Hepatocyte (in vitro differentiated cells): ENCODE data around the gene ZNF444. TPM values are rescaled to one million over a fixed set of nuclear protein-coding genes. Genes with fewer than 3 reads are reported as not detected.
"Not testable (repeated sequence)": the region's sequence is repeated elsewhere in the genome, so short reads cannot be mapped to it uniquely, and the experiment has no call there.

Source experiments
- DNase-seq: peaks from one replicate; pipeline ENCODE4 v3.0.0-alpha.2; 2016; ENCODE audit warnings: low spot score
- H2AFZ ChIP-seq: fragments of 200-600 bp; sonication (generic); 2 replicates; pipeline ENCODE4 v1.6.0; 2016; ENCODE audit warnings: antibody characterized with exemption, mild to moderate bottlenecking
- H3K27ac ChIP-seq: fragments of 200-600 bp; sonication (generic); 2 replicates; pipeline ENCODE4 v1.5.1; 2016; ENCODE audit warnings: mild to moderate bottlenecking
- H3K27me3 ChIP-seq: fragments of 200-600 bp; sonication (generic); 2 replicates; pipeline ENCODE4 v1.6.1; 2016
- H3K36me3 ChIP-seq: fragments of 200-600 bp; sonication (generic); replicated peaks from 2 replicates; pipeline ENCODE4 v1.5.1; 2016; ENCODE audit warnings: low read depth; ENCODE audit not compliant: insufficient read depth
- H3K4me1 ChIP-seq: fragments of 200-600 bp; sonication (generic); 2 replicates; pipeline ENCODE4 v1.5.1; 2016; ENCODE audit warnings: mild to moderate bottlenecking, moderate library complexity; ENCODE audit not compliant: insufficient read depth
- H3K4me2 ChIP-seq: fragments of 200-600 bp; sonication (generic); 2 replicates; pipeline ENCODE4 v1.6.0; 2016
- H3K4me3 ChIP-seq: fragments of 200-600 bp; sonication (generic); 2 replicates; pipeline ENCODE4 v1.5.1; 2016; ENCODE audit warnings: mild to moderate bottlenecking
- H3K79me2 ChIP-seq: fragments of 200-600 bp; sonication (generic); 2 replicates; pipeline ENCODE4 v1.6.0; 2017; ENCODE audit warnings: mild to moderate bottlenecking
- H3K9me2 ChIP-seq: fragments of 200-600 bp; sonication (generic); replicated peaks from 2 replicates; pipeline ENCODE4 v1.6.0; 2017; ENCODE audit warnings: mild to moderate bottlenecking; ENCODE audit not compliant: insufficient read depth
- H3K9me3 ChIP-seq: fragments of 200-600 bp; sonication (generic); 2 replicates; pipeline ENCODE4 v1.5.1; 2016; ENCODE audit warnings: low read depth, mild to moderate bottlenecking
- H4K20me1 ChIP-seq: fragments of 200-600 bp; sonication (generic); 2 replicates; pipeline ENCODE4 v1.6.0; 2016; ENCODE audit warnings: mild to moderate bottlenecking; ENCODE audit not compliant: insufficient read depth, poor library complexity, severe bottlenecking
- EZH2 ChIP-seq: fragments of 200-600 bp; sonication (generic); IDR thresholded peaks from 2 replicates; pipeline ENCODE4 v1.6.1; 2016; ENCODE audit warnings: antibody characterized with exemption, mild to moderate bottlenecking, borderline replicate concordance
- EZH2phosphoT487 ChIP-seq: fragments of 200-600 bp; sonication (generic); IDR thresholded peaks from one replicate; pipeline ENCODE4 v1.6.1; 2018; ENCODE audit warnings: antibody characterized with exemption, mild to moderate bottlenecking, low read depth, moderate library complexity; ENCODE audit not compliant: unreplicated experiment, severe bottlenecking
- WGBS: methylation state at CpG from one replicate; pipeline ENCODE4 v1.1.6; 2016; ENCODE audit warnings: low lambda C conversion rate; ENCODE audit errors: missing lambda C conversion rate; 5-methylcytosine and 5-hydroxymethylcytosine counted together
- polyA plus RNA-seq: library from polyadenylated mRNA; unstranded; fragments of >200 nt; fragmentation: Nextera tagmentation; extraction: Ambion mirVana; gene quantifications from 2 replicates; pipeline ENCODE4 v1.2.1, GENCODE V29; 2016
- total RNA-seq: library from RNA; depleted of rRNA; stranded (reverse); fragments of >200 nt; gene quantifications from 2 replicates; pipeline ENCODE4 v1.2.3, GENCODE V29; 2014
- TF ChIP-seq, protein P1 (sequence below): fragments of 200-600 bp; sonication (generic); IDR thresholded peaks from 2 replicates; pipeline ENCODE4 v1.5.1; 2016; ENCODE audit warnings: antibody characterized with exemption, mild to moderate bottlenecking; ENCODE audit not compliant: poor library complexity

Gene ZNF444
- total and polyA plus RNA-seq, 2 experiments from 2014 or later: 46.6 to 60.2 TPM

DNA sequence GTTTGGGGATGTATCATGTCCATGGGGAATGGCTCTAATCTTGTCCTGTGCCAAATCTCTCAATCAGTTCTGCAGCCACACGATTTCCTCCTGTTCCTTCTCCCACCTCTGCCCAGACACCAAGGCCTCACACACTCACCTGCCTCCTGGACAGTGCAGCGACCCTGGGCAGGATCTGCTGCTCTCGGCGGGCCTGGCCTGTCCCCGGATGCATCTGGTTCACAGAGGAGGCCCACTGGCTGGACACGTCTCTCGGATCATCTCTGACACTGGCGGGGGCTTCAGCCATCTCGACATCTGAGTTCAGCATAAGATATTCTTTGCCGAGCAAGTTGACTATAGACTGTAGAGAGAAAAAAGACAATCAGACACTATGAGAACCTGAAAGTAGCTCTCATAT lies 50.6 kb downstream of the ZNF444 start:
- Histone ChIP-seq H3K36me3 (no peaks in the 10 kb centered on the region), H3K4me1 (no peaks in the 10 kb centered on the region), H3K27ac (no peak overlapping the region), H2AFZ (no peak overlapping the region), H3K27me3 (no peaks in the 10 kb centered on the region), H3K4me2 (no peak overlapping the region), H3K4me3 (no peak overlapping the region), H3K9me3 (no peaks in the 10 kb centered on the region), H3K79me2 (no peaks in the 10 kb centered on the region), H4K20me1 (no peaks in the 10 kb centered on the region), H3K9me2 (no peaks in the 10 kb centered on the region)
- WGBS: 88% methylated on average over 10 of the region's 10 CpGs
- DNase-seq: no peak
- TF ChIP-seq EZH2: no peak
- no peak for TF ChIP-seq EZH2phosphoT487
- TF ChIP-seq, protein P1, sequence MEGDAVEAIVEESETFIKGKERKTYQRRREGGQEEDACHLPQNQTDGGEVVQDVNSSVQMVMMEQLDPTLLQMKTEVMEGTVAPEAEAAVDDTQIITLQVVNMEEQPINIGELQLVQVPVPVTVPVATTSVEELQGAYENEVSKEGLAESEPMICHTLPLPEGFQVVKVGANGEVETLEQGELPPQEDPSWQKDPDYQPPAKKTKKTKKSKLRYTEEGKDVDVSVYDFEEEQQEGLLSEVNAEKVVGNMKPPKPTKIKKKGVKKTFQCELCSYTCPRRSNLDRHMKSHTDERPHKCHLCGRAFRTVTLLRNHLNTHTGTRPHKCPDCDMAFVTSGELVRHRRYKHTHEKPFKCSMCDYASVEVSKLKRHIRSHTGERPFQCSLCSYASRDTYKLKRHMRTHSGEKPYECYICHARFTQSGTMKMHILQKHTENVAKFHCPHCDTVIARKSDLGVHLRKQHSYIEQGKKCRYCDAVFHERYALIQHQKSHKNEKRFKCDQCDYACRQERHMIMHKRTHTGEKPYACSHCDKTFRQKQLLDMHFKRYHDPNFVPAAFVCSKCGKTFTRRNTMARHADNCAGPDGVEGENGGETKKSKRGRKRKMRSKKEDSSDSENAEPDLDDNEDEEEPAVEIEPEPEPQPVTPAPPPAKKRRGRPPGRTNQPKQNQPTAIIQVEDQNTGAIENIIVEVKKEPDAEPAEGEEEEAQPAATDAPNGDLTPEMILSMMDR: no peak

DNA sequence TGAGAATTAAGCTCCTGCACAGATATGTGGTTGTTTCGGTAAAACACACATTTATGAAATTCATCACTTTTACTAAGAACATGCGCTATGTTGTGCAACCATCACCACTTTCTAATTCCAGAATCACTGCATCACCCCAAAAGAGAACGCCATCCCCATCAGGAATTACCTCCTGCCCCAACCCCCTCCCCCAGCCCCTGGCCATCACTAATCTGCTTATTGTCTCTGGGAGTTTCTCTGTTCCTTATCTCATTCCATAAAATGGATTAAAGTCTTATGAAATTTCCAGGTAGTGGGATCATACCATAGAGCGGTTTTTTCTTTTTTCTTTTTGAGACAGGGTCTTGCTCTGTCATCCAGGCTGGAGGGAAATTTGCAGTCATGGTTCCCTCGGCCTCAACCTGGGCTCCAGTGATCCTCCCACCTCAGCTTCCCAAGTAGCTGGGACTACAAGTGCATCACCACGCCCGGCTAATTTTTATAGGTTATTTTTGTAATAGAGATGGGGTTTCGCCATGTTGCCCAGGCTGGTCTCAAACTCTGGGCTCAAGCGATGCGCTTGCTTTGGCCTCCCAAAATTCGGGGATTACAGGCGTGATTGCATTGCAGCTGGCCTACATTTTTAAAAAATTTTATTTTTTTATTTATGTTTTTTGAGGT lies 53.0 kb downstream of the ZNF444 start:
- Histone ChIP-seq H3K4me3 (no peak overlapping the region), H3K36me3 (no peaks in the 10 kb centered on the region), H2AFZ (no peak overlapping the region), H3K27ac (no peak overlapping the region), H4K20me1 (no peaks in the 10 kb centered on the region), H3K4me1 (no peaks in the 10 kb centered on the region), H3K27me3 (no peaks in the 10 kb centered on the region), H3K9me2 (no peaks in the 10 kb centered on the region), H3K79me2 (no peaks in the 10 kb centered on the region), H3K9me3 (no peaks in the 10 kb centered on the region), H3K4me2 (no peak overlapping the region)
- 88% methylated on average over 12 of the region's 12 CpGs for WGBS
- TF ChIP-seq EZH2phosphoT487 (no peak), EZH2 (no peak)
- TF ChIP-seq, protein P1: no peak
- DNase-seq: no peak

DNA sequence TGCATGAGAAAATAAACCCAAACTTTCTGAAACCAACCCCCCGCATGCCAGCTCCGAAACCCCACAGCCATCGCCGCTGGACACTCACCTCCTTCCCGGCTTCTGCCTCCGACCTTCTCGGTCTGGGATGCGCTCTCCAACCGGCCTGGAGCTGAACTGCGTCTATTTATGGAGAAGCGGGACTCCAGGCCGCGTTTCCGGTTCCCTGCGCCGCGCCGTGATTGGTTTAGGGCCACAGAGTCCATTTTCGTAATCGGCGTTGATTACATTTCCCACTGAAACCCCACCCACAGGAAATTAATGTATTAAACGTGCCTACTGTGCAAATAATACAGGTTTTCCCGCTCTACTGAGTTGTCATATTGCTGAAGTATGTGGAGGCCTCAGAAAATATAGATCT lies 56.6 kb downstream of the ZNF444 start, which contains the start of gene ZSCAN5B:
TSS of gene ZSCAN5B (minus strand) at position 138 of the 400 bp plus-strand sequence. CDS start 4,731 bp downstream, outside the sequence.
- H3K9me2 ChIP-seq, H3K79me2 ChIP-seq, H3K4me2 ChIP-seq, H4K20me1 ChIP-seq, H3K27ac ChIP-seq, H3K4me3 ChIP-seq, H3K9me3 ChIP-seq, H2AFZ ChIP-seq, DNase-seq, H3K4me1 ChIP-seq, H3K36me3 ChIP-seq, H3K27me3 ChIP-seq: not testable (repeated sequence)
- 88% methylated on average over 17 of the region's 23 CpGs for WGBS

DNA sequence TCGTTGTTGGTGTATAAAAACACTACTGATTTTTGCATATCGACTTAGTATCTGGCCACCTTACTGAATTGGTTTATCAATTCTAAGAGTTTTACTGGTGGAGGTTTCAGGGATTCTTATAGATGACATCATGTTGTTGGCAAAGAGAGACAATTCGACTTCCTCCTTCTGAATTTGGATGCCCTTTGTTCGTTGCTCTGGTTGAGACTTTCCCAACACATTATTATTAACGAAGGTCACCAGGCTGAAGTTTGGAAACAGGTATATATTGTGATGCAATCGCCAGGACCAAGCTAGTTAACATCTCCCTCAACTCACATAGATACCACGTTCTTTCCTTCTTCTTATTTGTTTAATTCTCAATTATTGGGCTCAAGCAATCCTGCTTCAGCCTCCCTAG lies 58.6 kb downstream of the ZNF444 start:
- Histone ChIP-seq H2AFZ (no peak overlapping the region), H4K20me1 (no peaks in the 10 kb centered on the region), H3K4me1 (no peaks in the 10 kb centered on the region), H3K79me2 (no peaks in the 10 kb centered on the region), H3K4me3 (no peak overlapping the region), H3K27me3 (no peaks in the 10 kb centered on the region), H3K9me3 (no peaks in the 10 kb centered on the region), H3K36me3 (no peaks in the 10 kb centered on the region), H3K4me2 (no peak overlapping the region), H3K9me2 (no peaks in the 10 kb centered on the region), H3K27ac (no peak overlapping the region)
- WGBS: 69% methylated on average over 7 of the region's 7 CpGs
- TF ChIP-seq EZH2phosphoT487 (no peak), EZH2 (no peak)
- TF ChIP-seq, protein P1: no peak
- DNase-seq: no peak
